ENCODE data around the gene AMBP. TPM values are rescaled to one million over a fixed set of nuclear protein-coding genes. Genes with fewer than 3 reads are reported as not detected.

Gene AMBP
- total RNA-seq, 2 donors from 2014 or later, result 1.5 to 5.7 TPM

- H3K27me3 ChIP-seq, result no peaks in the 10 kb centered on the region
- TF ChIP-seq CTCF (IDR thresholded peaks at IDR 0.05), result no peak
- DNase-seq, result no peak
- intact Hi-C loops (cut with DNase I), result no loop called here
- H3K27ac ChIP-seq, result no peak overlapping the region
- no peaks in the 10 kb centered on the region for H3K36me3 ChIP-seq
- H3K9ac ChIP-seq (ENCODE audit: low read depth in 2 of 2, low read length in 2 of 2), result no peak overlapping the region
- no peak overlapping the region for H3K4me3 ChIP-seq
- H3K4me1 ChIP-seq, result no peaks in the 10 kb centered on the region
- H3K9me3 ChIP-seq, result no peaks in the 10 kb centered on the region
Measured at GRCh38 chr9:114011313-114011712, 66.8 kb downstream of the AMBP start.

Other genes with a start within 250 kb of the AMBP start
- gene ZNF618, start 202.0 kb downstream of the AMBP start, total RNA-seq, result 1 to 10 TPM; 3.1 to 3.3 TPM
- gene KIF12, start 21.0 kb upstream of the AMBP start, total RNA-seq, result 10 to 100 TPM; 27.2 to 33.8 TPM
- gene COL27A1, start 77.2 kb upstream of the AMBP start, total RNA-seq, result 1 to 10 TPM; 2.9 to 4.2 TPM
- gene ORM1, start 244.8 kb upstream of the AMBP start, total RNA-seq, result 10 to 100 TPM in 1 of 2 donors, not detected in 1; 10.3 TPM

All from colonic mucosa (tissue), 4 donors.